ENCODE measurements around the gene ACOT11.

ACOT11 gene

DNA sequence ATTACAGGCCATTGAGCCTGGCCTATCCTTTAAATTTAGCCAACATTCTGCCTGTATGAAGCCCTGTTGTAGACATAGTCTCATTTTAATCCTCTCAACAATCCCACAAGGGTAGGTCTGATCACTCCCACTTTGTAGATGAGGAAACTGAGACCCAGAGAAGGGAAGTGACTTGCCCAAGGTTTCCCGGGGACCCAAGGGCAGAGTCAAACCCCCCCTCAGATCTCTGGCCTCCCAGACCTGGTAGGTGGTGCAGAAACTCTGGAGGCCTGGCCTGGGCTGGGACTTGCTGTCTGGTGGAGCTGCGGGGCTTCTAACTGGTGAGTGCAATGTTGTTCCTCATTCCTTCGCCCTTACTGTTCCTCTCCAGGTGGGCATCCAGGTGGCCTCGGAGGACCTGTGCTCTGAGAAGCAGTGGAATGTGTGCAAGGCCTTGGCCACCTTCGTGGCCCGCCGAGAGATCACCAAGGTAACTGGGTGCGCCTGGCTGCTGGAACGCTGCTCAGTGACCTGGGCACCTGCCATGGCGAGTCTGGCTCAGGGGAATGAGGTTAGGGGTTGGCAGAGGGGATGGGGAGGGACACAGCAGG lies 45.6 kb downstream of the ACOT11 start:
- no peak for DNase-seq

DNA sequence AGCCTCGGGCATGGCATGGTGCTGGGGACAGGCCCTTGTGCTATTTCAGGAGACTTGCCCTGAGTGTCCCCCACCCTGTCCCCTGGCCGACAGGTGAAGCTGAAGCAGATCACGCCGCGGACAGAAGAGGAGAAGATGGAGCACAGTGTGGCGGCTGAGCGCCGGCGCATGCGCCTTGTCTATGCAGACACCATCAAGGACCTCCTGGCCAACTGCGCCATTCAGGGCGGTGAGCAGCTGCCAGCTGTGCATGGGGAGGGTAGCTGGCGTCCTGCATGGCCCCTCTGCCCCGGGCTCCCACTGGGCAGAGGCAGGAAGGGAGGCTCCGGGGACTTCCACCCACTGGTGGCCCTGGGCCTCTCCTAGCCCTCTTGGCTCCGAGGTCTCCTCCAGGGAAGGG lies 46.4 kb downstream of the ACOT11 start:
- no peak for DNase-seq

- DNase-seq, result no peak
Measured at GRCh38 chr1:54595956-54596498, 48.0 kb downstream of the ACOT11 start.

- DNase-seq, result no peak
Measured at GRCh38 chr1:54596756-54597155, 48.7 kb downstream of the ACOT11 start.

- no peak for DNase-seq
Measured at GRCh38 chr1:54597455-54598030, 49.5 kb downstream of the ACOT11 start.

DNA sequence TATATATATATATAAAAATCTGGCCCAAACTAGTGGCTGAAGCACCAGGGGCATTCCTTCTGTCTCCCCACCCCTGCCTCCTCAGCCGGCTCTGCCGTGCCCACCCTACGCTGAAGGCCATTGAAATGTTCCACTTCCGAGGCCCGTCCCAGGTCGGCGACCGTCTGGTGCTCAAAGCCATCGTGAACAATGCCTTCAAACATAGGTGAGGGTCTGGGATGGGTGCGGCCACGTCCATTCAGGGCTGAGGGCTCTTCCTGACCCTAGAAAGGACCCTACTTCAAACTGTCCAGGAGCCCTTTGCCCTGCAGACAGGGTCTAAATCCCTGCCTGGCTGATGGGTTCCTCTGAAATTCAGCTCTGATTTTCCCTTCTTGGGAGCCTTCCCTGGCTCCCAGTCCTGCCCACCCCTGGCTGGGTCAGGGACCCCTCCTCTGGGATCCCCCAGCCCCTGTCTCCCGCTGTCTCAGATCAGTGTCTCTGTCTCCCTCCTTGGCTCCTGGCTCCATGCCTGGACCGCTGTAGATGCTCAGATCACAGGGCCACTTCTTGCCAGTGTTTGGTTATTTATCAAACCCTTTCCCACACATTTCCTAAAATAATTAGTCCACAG lies 51.3 kb downstream of the ACOT11 start:
- DNase-seq, result no peak

DNA sequence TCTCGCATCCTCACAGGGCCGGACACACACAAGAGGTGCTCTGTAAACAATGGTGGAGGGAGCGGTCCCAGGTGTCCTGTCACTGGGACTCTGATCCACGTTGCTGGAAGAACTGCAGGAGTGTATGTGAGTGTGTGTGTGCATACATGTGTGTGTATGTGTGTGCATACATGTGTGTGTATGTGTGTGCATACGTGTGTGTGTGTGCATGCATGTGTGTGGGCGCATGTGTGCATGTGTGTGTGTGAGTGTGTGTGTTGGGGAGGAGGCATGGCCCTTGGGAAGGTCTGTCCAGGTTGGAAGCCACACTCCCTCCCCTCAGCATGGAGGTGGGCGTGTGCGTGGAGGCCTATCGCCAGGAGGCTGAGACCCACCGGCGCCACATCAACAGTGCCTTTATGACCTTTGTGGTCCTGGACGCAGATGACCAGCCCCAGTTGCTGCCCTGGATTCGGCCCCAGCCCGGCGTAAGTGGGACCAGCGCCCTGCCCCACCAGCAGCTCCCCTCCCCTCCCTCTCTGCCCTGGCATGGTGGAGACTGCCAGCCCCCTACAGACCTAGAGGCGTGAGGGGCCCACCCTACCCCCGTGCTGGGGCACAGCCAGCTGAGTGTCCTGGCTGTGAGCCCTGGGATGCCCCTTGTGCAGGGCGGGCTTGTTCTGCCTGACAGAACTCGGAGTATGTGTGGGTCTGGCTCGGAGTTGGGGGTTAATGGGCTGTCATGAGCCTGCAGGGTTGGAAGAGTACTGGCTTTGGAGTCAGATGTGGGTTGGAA lies 53.1 kb downstream of the ACOT11 start:
- no peak for DNase-seq

DNA sequence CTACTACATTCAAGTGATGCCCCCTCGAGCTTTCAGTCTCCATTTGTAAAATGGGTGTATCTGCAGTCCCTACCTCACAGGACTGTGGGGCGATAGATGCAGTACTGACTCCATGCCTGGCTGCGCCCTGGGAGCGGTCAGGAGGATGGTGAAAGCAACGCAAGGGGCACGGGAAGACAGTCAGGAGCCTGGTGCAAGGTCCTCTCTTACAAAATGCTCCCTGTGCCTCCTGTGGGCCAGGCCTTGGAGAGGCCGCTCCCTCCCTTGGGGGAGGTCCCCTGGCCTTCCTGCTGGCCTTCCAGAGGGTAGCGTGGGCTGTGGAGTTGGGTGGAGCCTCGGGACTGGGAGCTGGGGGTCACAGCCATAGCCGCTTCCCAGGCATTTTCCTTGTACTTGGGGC lies 53.7 kb downstream of the ACOT11 start:
- DNase-seq, result no peak

GRCh38 chr1:54602554-54602953 lies 54.5 kb downstream of the ACOT11 start:
- no peak for DNase-seq

DNA sequence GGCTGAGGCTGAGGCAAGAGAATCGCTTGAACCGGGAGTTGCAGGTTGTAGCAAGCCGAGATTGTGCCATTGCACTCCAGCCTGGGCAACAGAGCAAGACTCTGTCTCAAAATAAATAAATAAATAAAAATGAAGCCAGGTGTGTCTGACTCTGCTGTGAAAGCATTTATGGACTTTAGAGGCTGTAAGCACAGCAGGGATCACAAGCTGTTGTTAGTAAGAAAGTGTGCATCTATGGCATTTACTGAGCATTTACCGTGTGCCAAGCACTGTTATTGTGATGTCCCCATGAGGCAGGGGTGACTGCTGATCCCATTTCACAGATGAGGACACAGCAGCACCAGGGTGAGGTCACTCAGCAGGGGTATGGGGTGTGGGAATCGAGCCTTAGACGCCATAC lies 55.2 kb downstream of the ACOT11 start:
- DNase-seq, result no peak

- no peak for DNase-seq
Measured at GRCh38 chr1:54604051-54604450, 56.0 kb downstream of the ACOT11 start.

DNA sequence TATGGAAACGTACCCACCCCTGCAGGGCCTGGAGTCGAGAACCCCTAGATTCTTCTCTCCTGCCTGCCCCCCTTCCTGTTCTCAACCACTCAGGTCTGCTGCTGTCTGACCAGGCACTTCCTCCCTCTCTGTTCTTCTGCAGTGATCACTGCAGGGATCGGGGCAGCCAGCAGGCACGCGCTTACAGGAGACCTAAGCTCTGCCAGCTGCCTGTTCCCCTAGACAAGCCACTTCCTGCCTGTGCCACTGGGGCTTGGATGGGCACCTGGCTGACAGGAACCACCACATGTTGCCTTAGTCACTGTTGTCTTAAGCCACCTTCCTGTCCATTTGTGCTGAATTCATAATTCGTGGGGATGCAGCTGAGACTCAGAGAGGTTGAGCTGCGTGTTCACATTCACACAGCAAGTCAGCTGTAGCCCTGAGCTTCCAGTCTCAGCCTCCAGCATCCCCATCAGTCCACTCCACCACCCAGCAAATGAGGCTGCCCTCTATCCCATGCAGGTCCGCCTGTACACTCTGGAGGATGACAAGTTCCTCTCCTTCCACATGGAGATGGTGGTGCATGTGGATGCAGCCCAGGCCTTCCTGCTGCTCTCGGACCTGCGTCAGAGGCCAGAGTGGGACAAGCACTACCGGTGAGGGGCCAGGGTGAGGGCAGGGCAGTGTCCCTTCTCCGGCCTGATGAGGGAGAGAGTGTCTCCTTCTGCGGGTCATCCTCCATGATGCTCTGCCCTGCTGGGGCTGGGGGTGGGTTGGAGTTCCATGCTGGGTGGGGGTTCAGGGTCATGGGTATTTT lies 56.7 kb downstream of the ACOT11 start:
- no peak for DNase-seq

GRCh38 chr1:54606096-54606989 lies 58.3 kb downstream of the ACOT11 start:
- no peak for DNase-seq

GRCh38 chr1:54606990-54607325 lies 58.9 kb downstream of the ACOT11 start:
- no peak for DNase-seq

GRCh38 chr1:54607821-54608565 lies 60.0 kb downstream of the ACOT11 start:
- no peak for DNase-seq

- DNase-seq, result no peak
Measured at GRCh38 chr1:54608566-54609230, 60.7 kb downstream of the ACOT11 start.

GRCh38 chr1:54609301-54609921 lies 61.4 kb downstream of the ACOT11 start:
- DNase-seq, result no peak

DNA sequence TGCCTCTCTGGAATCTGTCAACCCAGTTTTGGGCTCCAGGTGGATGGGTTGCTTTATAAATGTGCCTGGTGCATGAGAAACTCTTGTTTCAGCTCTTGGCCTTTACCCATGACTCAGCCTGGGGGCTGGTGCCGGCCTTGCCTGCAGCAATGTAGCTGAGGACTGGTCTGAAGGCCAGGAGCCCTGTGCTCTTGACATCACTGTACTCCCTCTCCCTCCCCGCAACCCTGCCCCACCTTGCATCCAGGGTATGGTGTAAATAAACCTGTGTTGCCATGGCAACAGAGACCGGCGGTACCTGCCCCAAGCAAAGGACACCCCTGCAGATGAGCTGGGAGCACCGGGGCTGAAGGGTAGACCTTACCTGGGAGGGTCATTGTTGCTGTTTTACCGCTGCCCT lies 62.0 kb downstream of the ACOT11 start:
- no peak for DNase-seq

GRCh38 chr1:54610601-54611580 lies 62.9 kb downstream of the ACOT11 start:
- no peak for DNase-seq
